ENCODE measurements around the gene DCUN1D3. TPM values are rescaled to one million over a fixed set of nuclear protein-coding genes. Genes with fewer than 3 reads are reported as not detected.

The DCUN1D3 gene
- total and polyA plus RNA-seq, 2 experiments from 2014 or later = 4.5 to 9.2 TPM

DNA sequence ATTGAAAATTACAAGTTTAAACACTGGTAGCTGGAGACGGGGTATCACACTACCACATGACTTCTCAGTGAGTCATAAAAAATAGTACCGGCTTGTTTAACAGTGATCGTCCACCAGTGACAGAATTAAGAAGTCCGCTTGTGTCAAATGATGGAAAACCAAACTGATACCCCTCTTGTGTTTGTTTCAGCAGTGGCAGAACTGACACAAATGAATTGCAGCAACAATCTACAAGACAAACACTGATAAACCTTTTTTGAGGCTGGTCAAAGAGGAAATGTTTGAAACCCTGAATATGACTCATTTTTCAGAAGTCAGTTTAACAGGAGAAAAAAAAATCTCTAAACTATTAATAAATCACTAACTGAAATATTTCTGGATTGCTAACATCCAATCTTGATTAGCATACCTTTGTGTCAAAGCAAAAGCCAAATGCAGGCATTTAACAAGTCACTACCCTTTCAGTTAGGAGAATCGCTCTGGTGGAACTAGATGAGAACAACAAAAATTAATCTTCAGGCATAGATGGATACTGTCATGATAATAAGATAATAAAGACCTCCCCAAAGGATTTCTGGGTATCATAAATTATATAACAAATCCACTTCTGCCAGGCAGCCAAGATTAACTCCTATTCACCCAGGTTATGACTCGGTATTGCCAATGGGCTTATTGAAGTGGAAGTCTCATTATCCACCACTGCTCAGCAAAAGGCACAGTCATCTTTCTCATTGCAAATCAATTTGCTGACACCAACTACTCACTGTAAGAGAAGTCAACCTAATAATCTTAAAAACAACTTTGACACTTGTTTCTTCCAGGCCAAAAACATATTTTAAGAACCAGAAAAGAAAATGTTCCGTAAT lies 20.8 kb downstream of the DCUN1D3 start:
- TF ChIP-seq, protein P1, sequence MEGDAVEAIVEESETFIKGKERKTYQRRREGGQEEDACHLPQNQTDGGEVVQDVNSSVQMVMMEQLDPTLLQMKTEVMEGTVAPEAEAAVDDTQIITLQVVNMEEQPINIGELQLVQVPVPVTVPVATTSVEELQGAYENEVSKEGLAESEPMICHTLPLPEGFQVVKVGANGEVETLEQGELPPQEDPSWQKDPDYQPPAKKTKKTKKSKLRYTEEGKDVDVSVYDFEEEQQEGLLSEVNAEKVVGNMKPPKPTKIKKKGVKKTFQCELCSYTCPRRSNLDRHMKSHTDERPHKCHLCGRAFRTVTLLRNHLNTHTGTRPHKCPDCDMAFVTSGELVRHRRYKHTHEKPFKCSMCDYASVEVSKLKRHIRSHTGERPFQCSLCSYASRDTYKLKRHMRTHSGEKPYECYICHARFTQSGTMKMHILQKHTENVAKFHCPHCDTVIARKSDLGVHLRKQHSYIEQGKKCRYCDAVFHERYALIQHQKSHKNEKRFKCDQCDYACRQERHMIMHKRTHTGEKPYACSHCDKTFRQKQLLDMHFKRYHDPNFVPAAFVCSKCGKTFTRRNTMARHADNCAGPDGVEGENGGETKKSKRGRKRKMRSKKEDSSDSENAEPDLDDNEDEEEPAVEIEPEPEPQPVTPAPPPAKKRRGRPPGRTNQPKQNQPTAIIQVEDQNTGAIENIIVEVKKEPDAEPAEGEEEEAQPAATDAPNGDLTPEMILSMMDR (IDR thresholded peaks at IDR 0.05; ENCODE audit: low read depth, low read length) = no peak
- H3K27ac ChIP-seq = peak overlapping the region; percentile 76
- no peaks in the 10 kb centered on the region for H3K27me3 ChIP-seq
- peaks cover 30% of the 10 kb centered on the region for H3K4me1 ChIP-seq (ENCODE audit: low read depth)
- H3K36me3 ChIP-seq = no peaks in the 10 kb centered on the region
- no peak overlapping the region for H3K4me3 ChIP-seq
- H3K9me3 ChIP-seq (ENCODE audit: low read depth) = no peaks in the 10 kb centered on the region
- peak in 1 of 2 donors; percentile 61 for DNase-seq (ENCODE audit: low read depth in 1 of 2, low spot score in 1 of 2)

DNA sequence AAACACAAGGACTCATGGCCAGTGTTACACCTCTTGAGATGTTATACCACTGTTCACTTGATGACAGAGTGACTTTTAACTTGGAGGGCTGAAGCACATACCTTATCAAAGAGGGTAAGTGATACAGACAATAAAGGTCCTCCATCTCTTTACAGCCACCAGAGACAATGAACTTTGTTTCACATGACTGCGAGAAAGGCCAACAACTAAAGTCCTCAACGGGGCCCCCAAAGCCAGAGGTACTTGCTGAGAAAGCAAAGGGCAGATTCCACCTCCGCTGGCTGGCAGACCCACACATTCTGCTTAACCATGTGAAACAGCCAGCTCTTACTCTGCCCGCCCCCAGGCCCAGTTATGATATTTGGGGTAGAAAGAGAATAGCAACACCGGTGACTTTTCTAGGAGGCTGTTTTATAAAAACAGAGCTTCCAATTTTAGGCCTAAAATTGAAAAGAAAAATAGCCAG lies 21.4 kb downstream of the DCUN1D3 start:
- no peaks in the 10 kb centered on the region for H3K9me3 ChIP-seq (ENCODE audit: low read depth)
- DNase-seq (ENCODE audit: low read depth in 1 of 2, low spot score in 1 of 2) = peak in 1 of 2 donors; percentile 71
- TF ChIP-seq, protein P1 (IDR thresholded peaks at IDR 0.05; ENCODE audit: low read depth, low read length) = no peak
- H3K4me3 ChIP-seq = no peak overlapping the region
- H3K27ac ChIP-seq = peak overlapping the region; percentile 76
- no peaks in the 10 kb centered on the region for H3K36me3 ChIP-seq
- peaks cover 30% of the 10 kb centered on the region for H3K4me1 ChIP-seq (ENCODE audit: low read depth)
- H3K27me3 ChIP-seq = no peaks in the 10 kb centered on the region

DNA sequence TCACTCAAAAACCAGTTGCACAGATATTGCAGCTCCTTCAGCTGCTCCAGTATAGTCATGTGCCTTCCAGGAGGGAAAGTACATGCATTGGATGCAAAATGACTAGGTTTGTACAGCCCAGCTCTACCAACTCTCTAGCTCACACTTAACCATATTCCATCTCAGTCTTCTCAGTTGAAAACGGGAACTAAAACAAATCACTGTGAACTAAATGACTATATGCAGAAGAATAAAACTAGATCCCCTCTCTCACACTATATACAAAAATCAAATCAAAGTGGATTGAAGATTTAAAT lies 24.9 kb downstream of the DCUN1D3 start:
- no peak overlapping the region for H3K4me3 ChIP-seq
- H3K27ac ChIP-seq = no peak overlapping the region
- no peak for DNase-seq (ENCODE audit: low read depth in 1 of 2, low spot score in 1 of 2)
- H3K36me3 ChIP-seq = no peaks in the 10 kb centered on the region
- TF ChIP-seq, protein P1 (IDR thresholded peaks at IDR 0.05; ENCODE audit: low read depth, low read length) = no peak
- no peaks in the 10 kb centered on the region for H3K9me3 ChIP-seq (ENCODE audit: low read depth)
- H3K4me1 ChIP-seq (ENCODE audit: low read depth) = peaks cover 49% of the 10 kb centered on the region
- H3K27me3 ChIP-seq = no peaks in the 10 kb centered on the region

DNA sequence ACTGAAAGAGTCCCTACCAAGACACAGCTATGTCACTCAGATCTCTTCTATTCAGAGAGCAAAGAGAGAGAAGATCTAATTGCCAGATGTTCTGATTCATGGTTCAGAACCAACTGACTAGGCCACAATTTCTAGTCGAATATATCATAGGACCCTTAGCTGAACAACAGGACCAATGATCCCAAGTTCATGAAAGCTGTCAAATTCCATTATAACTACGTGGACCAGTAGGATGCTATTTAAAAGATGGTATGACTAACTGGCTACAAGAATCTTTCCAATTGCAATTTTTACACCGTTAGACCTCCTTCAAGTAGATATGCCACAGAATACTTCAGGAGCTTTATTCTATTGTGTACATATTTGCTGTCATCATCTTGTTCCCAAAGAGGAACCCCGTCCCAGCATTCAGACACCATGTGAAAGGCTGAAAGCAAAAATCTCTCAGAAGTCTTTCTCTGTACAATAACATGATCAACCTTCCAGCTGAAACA lies 26.0 kb downstream of the DCUN1D3 start:
- DNase-seq (ENCODE audit: low read depth in 1 of 2, low spot score in 1 of 2) = no peak
- no peaks in the 10 kb centered on the region for H3K9me3 ChIP-seq (ENCODE audit: low read depth)
- H3K27ac ChIP-seq = no peak overlapping the region
- no peaks in the 10 kb centered on the region for H3K36me3 ChIP-seq
- no peak overlapping the region for H3K4me3 ChIP-seq
- TF ChIP-seq, protein P1 (IDR thresholded peaks at IDR 0.05; ENCODE audit: low read depth, low read length) = no peak
- H3K4me1 ChIP-seq (ENCODE audit: low read depth) = peaks cover 53% of the 10 kb centered on the region
- no peaks in the 10 kb centered on the region for H3K27me3 ChIP-seq

DNA sequence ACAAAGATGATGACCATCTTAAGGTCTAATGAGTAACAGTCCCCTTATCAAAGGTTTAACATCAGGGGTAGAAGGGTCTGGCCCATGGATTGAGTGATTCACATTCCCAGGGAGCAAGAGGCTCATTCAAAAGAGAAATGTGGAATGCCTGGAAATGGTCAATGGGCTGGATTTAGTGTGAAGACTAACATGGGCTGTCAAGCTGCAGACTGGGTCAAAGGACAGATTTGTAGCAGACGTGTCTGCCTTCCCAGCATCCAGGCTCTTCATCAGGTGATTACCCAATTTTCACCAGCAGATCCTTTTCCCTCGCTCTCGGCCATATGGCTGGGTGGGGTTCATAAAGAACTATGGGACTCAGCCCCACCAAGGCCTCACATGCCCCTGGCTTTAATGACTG lies 26.8 kb downstream of the DCUN1D3 start:
- no peak overlapping the region for H3K27ac ChIP-seq
- TF ChIP-seq, protein P1 (IDR thresholded peaks at IDR 0.05; ENCODE audit: low read depth, low read length) = no peak
- H3K36me3 ChIP-seq = no peaks in the 10 kb centered on the region
- peaks cover 46% of the 10 kb centered on the region for H3K4me1 ChIP-seq (ENCODE audit: low read depth)
- no peaks in the 10 kb centered on the region for H3K27me3 ChIP-seq
- no peaks in the 10 kb centered on the region for H3K9me3 ChIP-seq (ENCODE audit: low read depth)
- no peak overlapping the region for H3K4me3 ChIP-seq
- no peak for DNase-seq (ENCODE audit: low read depth in 1 of 2, low spot score in 1 of 2)

Data from cardiac muscle cell (in vitro differentiated cells and primary cell).